HL-60/S4 treated with retinoic acid at 250 ng/mL for 4 days and 3 days (cell line): ENCODE measurements around the gene WNK2.

Source experiments
- in situ Hi-C: fragments of 300-500 bp; cut with MboI; formaldehyde crosslinking; loops from 2 replicates; pipeline ENCODE4 v1.7.0; 2022; ENCODE audit warnings: low sequenced_read_pairs

Gene WNK2

GRCh38 chr9:93231121-93231694 is 47.3 kb downstream of the WNK2 start:
- in situ Hi-C loops: no loop called here

GRCh38 chr9:93231716-93232115 is 47.8 kb downstream of the WNK2 start:
- in situ Hi-C loops: no loop called here

- in situ Hi-C loops: no loop called here
These were observed 48.5 kb downstream of the WNK2 start for GRCh38 chr9:93232388-93232960.

DNA sequence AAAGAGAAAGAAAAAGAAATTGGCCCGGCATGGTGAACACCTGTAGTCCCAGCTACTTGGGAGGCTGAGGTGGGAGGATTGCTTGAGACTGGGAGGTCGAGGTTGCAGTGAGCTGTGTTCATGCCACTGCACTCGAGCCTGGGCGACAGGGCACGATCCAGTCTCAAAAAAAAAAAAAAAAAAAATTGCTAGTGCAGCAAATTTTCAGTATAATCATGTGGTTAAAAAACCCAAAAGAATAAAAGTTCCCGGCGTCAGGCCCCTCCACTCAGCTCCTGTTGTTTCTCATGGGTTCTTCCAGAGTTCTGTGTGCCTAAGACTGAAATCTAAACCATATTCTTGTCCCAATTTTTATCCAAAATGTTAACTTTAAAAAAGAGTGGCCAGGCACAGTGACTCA is 49.1 kb downstream of the WNK2 start:
- in situ Hi-C loops: no loop called here

DNA sequence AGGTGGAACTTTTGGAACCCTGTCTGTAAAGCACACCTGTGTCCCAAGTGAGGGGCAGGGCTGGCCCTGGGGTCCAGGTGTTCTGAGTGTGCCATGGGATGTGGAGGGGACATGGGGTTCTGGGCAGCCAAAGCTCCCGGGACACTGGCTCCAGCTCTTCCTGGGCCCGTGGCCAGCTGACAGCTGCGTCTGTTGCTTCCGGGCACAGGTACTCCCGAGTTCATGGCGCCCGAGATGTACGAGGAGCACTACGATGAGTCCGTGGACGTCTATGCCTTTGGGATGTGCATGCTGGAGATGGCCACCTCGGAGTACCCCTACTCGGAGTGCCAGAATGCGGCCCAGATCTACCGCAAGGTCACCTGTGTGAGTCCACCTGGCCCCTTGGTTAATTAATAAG is 50.7 kb downstream of the WNK2 start:
- in situ Hi-C loops: no loop called here

DNA sequence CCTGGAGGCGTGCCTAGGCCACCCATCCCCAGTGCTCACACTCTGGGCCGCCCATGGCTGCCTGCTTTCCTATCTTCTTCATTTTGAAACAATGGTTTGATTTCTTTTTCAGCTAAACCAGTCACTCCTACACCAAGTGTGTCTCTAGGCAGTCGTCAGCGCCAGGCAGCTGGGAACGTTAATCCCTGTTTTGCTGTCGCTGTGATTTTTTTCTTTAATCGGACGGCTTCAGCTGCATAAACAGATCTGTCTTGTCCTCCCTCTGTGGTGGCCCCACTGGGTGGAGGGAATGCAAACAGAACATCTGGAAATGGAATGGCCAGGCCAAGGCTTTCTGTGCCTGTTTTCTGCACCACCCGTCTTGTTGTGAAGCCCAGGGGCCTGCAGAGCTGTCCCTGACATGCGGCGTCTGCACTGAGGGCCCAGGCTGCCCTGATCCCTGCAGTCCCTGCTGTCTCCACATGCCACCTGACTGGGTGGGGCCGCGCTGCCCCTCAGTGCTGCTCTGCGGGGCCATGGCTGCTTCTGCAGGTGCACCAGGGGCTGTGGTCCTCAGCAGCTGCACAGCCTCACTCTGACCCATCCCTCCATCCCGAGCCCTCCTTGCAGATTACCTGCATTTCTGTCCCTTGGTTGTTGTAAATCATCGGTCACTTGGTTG is 51.5 kb downstream of the WNK2 start:
- in situ Hi-C loops: no loop called here

DNA sequence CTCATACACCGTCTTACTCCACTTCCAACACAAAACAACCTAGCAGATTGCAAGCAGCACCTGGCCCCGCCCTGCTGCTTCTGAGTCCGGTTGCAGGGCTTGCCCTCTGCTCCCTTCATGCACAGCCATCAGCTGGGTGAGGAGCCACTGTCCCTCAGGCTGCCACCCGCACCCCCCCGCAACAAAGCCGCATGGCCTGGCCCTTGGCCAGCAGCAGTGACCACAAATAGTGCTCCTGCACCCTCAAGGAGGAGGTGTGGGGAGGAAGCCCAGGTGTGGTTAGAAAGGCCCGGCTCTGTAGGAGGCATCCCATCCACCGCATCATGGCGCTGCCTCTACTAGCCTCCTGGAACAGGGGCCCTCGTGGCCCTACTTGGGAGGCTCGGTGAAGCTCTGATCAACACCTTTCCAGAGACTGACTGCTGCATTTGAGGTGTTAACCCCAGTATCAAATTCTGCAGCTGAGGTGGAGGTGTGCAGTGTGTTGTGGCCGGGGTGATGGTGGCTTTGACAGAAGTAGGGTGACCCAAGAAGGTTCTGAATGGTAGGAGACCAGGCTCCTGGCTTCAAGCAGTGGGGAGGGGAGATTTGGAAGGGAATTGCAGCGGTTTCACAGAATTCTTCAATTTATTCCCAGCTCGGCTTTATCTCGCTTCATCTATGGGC is 52.7 kb downstream of the WNK2 start:
- in situ Hi-C loops: no loop called here

DNA sequence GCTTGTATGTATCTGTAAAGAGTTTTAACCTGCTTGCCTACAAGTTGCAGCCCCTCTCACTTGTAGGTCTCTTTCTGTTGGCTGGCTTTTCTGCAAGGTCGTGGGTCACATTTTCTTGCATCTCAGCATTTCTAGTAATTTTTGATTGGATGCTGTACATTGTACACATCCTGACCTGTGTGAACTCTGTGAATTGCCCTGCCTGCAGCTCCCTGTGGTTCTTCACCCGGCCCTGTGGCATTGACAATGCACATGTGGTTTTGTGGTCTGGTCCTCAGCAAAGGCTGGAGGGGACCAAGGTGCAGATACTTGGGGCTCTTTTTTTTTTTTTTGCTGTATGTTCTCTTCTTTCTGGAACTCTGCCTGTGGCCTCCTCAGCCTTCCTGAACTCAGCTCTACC is 53.6 kb downstream of the WNK2 start:
- in situ Hi-C loops: no loop called here

DNA sequence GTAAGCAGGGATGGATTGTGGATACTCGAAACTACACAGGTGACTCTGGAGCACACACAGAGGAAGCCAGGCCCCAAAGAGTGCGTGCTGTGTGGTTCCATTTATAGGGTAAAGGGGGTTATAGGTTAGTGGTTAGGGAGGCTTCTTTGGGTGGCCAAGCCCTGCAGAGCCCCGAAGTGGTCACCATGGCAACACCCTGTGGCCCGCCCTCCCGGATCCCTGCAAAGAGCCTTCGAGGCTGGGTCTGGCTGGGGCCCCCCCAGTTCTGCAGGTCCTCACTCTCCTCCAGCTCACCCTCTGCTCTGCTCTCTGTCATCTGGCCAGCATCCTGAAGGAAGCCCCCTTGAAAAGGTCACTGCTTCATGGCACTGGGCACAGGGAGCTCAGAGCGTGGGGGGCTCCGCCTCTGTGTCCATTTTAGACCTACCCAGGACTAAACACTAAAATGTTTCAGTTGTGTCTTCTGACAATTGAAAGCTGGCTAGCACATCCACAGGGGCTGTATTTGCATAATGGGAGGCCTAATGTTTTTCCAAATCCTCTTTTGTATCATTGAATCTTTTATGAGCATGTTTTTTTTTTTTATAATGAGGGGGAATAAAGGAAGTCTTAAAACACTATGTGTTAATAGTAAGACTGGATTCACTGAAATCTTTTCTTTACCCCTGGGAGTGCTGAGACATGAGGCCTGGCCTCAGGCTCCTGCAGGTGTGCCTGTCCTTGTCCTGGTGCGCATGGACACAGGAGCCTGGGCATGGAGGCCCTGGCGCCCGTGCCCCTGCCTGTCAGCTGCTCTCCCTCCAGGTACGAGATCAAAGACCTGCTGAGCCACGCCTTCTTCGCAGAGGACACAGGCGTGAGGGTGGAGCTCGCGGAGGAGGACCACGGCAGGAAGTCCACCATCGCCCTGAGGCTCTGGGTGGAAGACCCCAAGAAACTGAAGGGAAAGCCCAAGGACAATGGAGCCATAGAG is 55.3 kb downstream of the WNK2 start:
- in situ Hi-C loops: no loop called here

DNA sequence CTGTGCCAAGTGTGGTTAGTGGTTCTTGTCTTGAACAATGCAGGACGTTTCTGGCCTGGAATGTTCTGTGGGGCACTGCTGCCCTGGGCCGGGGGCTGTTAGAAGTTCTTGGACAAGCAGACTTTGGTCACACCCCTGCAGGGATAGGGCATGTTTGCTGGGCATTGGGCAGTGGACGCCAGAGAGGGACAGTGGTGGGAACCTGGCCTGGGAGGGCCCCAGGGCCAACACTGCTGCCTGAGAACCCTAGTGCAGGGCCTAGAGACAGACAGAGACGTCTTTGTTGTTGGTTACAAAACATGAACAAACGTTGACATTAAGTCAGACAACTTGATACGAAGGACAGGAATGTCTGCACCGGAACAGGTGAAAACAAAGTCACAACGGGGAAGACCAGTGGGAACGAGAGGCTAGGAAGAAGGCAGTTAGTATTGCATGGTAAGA is 57.0 kb downstream of the WNK2 start:
- in situ Hi-C loops: no loop called here

- in situ Hi-C loops: no loop called here
These were observed 59.2 kb downstream of the WNK2 start for GRCh38 chr9:93243112-93243511.

GRCh38 chr9:93244101-93244500 is 60.2 kb downstream of the WNK2 start:
- in situ Hi-C loops: no loop called here

DNA sequence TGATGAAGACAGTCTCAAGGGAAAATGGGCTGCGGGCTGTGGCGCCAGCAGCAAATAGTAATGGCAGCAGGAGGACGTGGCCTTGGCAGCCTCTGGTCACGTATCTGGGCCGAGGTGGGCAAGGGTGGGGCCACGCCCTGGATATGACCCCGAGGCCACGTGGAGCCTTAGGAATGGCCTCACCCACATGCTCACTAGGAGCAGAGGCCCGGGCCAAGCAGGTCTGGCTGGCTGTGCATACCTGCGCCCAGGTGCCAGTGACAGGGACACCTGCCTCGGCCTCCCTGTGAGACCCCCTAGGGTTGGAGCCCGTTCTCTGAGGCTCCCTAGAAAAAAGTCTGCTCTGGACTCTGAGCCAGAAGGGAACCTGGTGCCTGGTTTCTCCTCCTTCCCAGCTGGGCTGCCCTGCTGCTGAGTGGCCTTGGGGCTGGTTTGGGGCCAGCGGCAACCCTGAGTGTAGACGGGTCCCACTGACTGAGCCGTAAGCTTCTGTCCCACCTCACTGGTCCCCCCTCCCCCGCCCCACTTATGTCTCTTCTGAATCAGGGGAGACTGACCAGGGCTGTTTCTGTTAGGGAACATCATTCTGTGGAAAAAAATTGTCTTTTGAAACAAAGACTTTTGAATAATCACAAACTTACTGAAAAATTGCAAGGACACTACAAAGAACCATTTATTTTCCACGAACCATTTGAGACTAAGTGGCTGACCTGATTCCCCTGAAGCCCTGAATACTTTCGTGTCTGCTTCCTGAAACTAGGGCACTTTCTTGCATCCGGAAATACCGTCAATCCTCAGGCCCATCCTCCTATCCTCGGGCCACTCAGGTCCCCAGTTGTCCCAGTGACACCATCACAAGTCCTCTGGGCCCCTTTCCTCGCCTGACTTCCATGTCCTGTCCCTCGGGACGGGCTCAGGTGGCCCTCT is 60.8 kb downstream of the WNK2 start:
- in situ Hi-C loops: no loop called here

DNA sequence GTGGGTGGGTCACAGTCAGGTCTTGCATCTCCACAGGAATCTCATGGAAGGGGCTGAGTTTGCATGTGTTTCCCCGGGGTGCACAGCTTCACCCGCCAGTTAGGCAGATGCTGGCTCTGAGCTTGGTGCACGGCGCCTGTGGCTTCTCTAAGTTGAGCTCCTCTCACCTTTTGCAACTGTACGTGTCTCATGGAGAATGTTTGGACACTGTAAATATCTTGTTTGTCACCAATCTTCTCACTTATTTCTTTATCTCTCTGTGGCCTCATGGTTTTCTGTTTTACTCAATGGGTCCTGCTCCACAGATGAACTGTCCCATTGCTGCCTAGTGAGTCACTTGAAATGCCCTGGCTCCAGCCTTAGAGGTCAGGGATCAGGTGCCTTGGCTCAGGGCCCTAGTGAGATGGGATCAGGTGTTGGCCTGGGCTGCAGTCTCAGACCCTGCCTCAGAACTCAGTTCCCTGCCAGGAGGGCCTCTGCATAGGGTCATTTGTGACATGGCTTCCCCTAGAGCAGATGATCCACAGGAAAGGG is 61.6 kb downstream of the WNK2 start:
- in situ Hi-C loops: no loop called here

GRCh38 chr9:93246111-93246510 is 62.2 kb downstream of the WNK2 start:
- in situ Hi-C loops: no loop called here

DNA sequence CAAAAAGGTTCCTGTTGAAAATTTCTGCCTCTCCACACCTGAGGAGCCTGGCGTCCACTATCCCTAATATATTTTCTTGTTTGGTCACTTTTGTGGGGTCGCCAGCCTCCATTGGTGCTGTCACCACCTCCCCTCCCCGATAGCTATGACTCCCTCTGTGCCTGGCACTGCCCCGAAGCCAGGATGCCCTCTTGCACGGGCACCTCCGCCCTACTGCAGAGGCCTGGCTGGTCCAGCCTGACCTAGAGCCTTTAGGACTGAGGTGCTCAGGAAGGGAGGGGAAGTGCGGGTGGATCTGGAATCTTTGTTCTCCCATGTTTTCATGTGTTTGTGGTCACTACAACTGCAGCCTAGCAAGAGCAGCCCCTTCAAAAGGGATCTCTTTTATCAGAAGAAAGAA is 62.6 kb downstream of the WNK2 start:
- in situ Hi-C loops: no loop called here

GRCh38 chr9:93247099-93247865 is 63.3 kb downstream of the WNK2 start:
- in situ Hi-C loops: no loop called here

DNA sequence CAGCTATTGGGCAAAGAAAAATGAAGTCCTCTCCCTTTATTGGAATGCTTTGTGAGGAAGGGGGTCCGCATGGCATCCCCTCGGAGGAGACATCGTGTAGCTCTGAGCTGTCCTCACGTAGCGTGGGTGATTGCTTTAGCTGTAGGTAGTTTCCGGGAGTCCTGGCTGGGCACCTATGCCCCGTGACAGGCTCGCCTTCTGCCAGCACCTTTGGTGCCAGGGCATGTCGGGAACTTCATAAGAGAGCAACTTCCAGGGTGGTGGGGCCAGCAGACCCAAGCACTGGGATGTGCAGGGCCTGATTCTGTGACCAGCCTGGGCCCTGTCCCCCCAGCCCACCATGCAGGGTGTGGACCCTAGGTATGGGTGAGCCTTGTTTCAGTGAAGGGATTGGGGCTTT is 64.0 kb downstream of the WNK2 start:
- in situ Hi-C loops: no loop called here
